ENCODE data around the gene UBD.

The UBD gene

GRCh38 chr6:29519291-29520010 is 40.1 kb downstream of the UBD start:
- Mint-ChIP-seq H3K27me3 (ENCODE audit: low read depth) (peaks cover 5% of the 10 kb centered on the region), H3K4me3 (no peak overlapping the region), H3K4me1 (no peaks in the 10 kb centered on the region), H3K9me3 (peaks cover 14% of the 10 kb centered on the region), H3K27ac (no peak overlapping the region), H3K36me3 (ENCODE audit: low read depth) (no peaks in the 10 kb centered on the region)
- TF ChIP-seq CTCF (IDR thresholded peaks at IDR 0.05; ENCODE audit: unreplicated experiment in 3 of 3), result no peak

- no peak for TF ChIP-seq CTCF (IDR thresholded peaks at IDR 0.05; ENCODE audit: unreplicated experiment in 3 of 3)
- Mint-ChIP-seq H3K27me3 (ENCODE audit: low read depth) (peaks cover 5% of the 10 kb centered on the region), H3K4me3 (no peak overlapping the region), H3K36me3 (ENCODE audit: low read depth) (no peaks in the 10 kb centered on the region), H3K27ac (no peak overlapping the region), H3K9me3 (peaks cover 13% of the 10 kb centered on the region), H3K4me1 (no peaks in the 10 kb centered on the region)
Observed at GRCh38 chr6:29517728-29518440, 41.6 kb downstream of the UBD start.

- TF ChIP-seq CTCF (IDR thresholded peaks at IDR 0.05; ENCODE audit: unreplicated experiment in 3 of 3), result no peak
- Mint-ChIP-seq H3K4me1 (no peaks in the 10 kb centered on the region), H3K27me3 (ENCODE audit: low read depth) (peaks cover 5% of the 10 kb centered on the region), H3K27ac (no peak overlapping the region), H3K4me3 (no peak overlapping the region), H3K9me3 (peaks cover 11% of the 10 kb centered on the region), H3K36me3 (ENCODE audit: low read depth) (no peaks in the 10 kb centered on the region)
Observed at GRCh38 chr6:29517245-29517644, 42.3 kb downstream of the UBD start.

GRCh38 chr6:29516108-29516507 is 43.4 kb downstream of the UBD start:
- Mint-ChIP-seq H3K36me3 (ENCODE audit: low read depth) (no peaks in the 10 kb centered on the region), H3K27me3 (ENCODE audit: low read depth) (peaks cover 5% of the 10 kb centered on the region), H3K4me1 (no peaks in the 10 kb centered on the region), H3K9me3 (peaks cover 11% of the 10 kb centered on the region), H3K27ac (no peak overlapping the region), H3K4me3 (no peak overlapping the region)
- no peak for TF ChIP-seq CTCF (IDR thresholded peaks at IDR 0.05; ENCODE audit: unreplicated experiment in 3 of 3)

GRCh38 chr6:29510746-29511300 is 48.7 kb downstream of the UBD start:
- Mint-ChIP-seq H3K27me3 (ENCODE audit: low read depth) (peaks cover 6% of the 10 kb centered on the region), H3K27ac (no peak overlapping the region)

More at GRCh38 chr6:29510746-29511300, 48.7 kb downstream of the UBD start:
- TF ChIP-seq CTCF (IDR thresholded peaks at IDR 0.05; ENCODE audit: unreplicated experiment in 3 of 3), result no peak
- no peaks in the 10 kb centered on the region for H3K36me3 Mint-ChIP-seq (ENCODE audit: low read depth)
- H3K9me3 Mint-ChIP-seq, result peaks cover 5% of the 10 kb centered on the region
- H3K4me3 Mint-ChIP-seq, result no peak overlapping the region
- H3K4me1 Mint-ChIP-seq, result no peaks in the 10 kb centered on the region

Measured in nephron (organoid).